ES-I3 (cell line): ENCODE measurements around the gene CPNE1.

ENCODE experiments used
- H3K36me3 ChIP-seq: 2 replicates; pipeline ENCODE4 v1.6.1; 2013; ENCODE audit warnings: mild to moderate bottlenecking, low read length, control low read depth, moderate library complexity; ENCODE audit not compliant: insufficient read depth
- H3K4me1 ChIP-seq: 2 replicates; pipeline ENCODE4 v1.6.1; 2013; ENCODE audit warnings: mild to moderate bottlenecking, control low read depth, low read length; ENCODE audit not compliant: insufficient read depth
- H3K9ac ChIP-seq: 2 replicates; pipeline ENCODE4 v1.6.1; 2013; ENCODE audit warnings: low read depth, mild to moderate bottlenecking, low read length, moderate library complexity
- H3K9me3 ChIP-seq: 2 replicates; pipeline ENCODE4 v1.6.1; 2013; ENCODE audit warnings: mild to moderate bottlenecking, low read length, moderate library complexity; ENCODE audit not compliant: control insufficient read depth, insufficient read depth

Gene CPNE1

DNA sequence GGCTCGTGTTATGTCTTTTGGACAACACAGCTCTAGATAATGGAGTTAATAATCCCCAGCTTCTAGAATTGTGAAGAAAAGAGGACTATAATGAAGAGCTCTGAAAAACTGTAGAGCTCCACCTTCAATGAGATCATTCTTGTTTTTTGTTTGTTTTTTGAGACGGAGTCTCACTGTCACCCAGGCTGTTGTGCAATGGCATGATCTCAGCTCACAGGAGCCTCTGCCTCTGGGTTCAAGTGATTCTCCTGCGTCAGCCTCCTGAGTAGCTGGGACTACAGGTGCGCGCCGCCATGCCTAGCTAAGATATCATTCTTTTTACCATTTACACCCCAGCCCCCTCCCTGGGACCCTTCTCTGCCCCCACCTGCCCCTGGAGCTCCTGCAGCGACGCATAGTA, 86.2 kb downstream of the CPNE1 start:
- no peaks in the 10 kb centered on the region for H3K9me3 ChIP-seq
- no peak overlapping the region for H3K9ac ChIP-seq
- H3K4me1 ChIP-seq: no peaks in the 10 kb centered on the region
- no peaks in the 10 kb centered on the region for H3K36me3 ChIP-seq

DNA sequence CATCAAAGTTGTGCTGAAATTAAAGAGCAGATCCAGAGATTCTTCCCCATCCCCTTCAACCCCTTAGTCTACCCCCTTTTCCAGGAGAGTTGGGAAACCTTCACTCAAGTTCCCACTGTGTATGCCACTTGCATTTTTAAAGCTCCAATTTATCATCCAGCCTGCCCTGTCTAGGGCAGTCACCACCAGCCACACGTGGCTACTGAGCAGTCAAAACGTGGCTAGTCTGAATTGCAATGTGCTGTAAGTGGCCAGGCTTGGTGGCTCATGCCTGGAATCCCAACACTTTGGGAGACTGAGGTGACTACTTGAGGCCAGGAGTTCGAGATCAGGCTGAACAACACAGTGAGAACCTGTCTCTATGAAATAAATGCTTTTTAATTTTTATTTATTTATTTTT, 87.9 kb downstream of the CPNE1 start:
- no peaks in the 10 kb centered on the region for H3K36me3 ChIP-seq
- 0 out of 2 replicates have a peak, but pooled peaks cover 3% of the 10 kb centered on the region for H3K9me3 ChIP-seq
- no peaks in the 10 kb centered on the region for H3K4me1 ChIP-seq
- no peak overlapping the region for H3K9ac ChIP-seq
